GM20000 (cell line): ENCODE data around the gene NEU3.

ENCODE experiments used
- DNase-seq: peaks from one replicate; pipeline ENCODE4 v3.0.0; 2012; ENCODE audit warnings: low spot score
- CTCF ChIP-seq: IDR thresholded peaks from 2 replicates; pipeline ENCODE4 v1.5.1; 2012; ENCODE audit warnings: mild to moderate bottlenecking, control low read depth; ENCODE audit errors: extremely low read depth, missing control alignments

The NEU3 gene

DNA sequence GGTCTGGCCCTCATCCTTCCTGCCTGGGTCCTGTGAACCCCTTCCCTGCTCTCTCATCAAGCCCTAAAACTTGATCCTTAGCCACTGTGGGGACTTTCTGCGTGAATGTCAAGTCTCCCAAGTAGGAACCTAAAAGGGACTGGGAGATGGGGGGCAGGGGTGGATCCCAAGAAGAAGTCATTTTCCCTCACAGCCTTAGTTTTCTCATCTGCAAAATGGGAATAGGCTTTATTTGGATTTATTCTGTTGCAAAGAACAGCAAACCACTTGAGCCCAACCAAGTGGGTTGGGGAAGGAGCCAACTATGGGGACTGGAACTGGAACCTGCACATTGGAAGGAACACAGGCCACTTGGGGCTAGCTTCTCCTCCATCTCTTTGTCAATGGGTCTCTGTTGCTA is 36.8 kb downstream of the NEU3 start:
- TF ChIP-seq CTCF = no peak

GRCh38 chr11:75028321-75028720 is 39.6 kb downstream of the NEU3 start:
- no peak for DNase-seq
- TF ChIP-seq CTCF = no peak

More for the DNA sequence above, 36.8 kb downstream of the NEU3 start:
- no peak for DNase-seq

- DNase-seq = no peak
- no peak for TF ChIP-seq CTCF
Observed at GRCh38 chr11:75028724-75029123, 40.0 kb downstream of the NEU3 start.

GRCh38 chr11:75029836-75030631 is 41.3 kb downstream of the NEU3 start:
- DNase-seq = no peak
- TF ChIP-seq CTCF = no peak

DNA sequence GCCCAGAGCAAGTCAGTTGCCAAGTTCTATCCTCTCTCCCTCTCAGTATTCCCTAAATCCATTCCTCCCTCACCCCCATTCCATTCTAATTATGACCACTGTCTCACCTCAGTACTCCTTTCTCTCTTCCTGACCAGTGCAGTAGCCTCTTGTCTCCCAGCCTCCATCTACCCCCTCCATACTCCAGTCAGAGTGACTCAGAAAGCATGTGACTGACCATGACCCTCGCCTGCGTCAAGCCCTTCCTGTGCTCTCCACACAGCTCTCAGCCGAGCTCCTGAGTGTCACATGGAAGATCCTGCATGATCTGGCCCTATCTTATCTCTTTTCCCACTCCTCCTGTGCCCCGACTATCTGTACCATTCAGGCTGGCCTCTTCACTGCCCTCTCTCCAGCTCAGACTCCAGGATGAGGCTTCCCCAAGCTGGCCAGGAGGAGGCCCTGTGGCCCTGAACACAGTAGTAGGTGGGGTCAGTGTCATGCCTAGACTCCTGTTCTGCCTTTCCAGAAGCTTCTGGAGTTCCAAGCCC is 42.6 kb downstream of the NEU3 start:
- DNase-seq = no peak
- TF ChIP-seq CTCF = no peak

- TF ChIP-seq CTCF = peak; percentile 67
- peak; percentile 71 for DNase-seq
Observed at GRCh38 chr11:75031771-75032549, 43.2 kb downstream of the NEU3 start.

- TF ChIP-seq CTCF = no peak
- DNase-seq = no peak
Observed at GRCh38 chr11:75032550-75032935, 43.8 kb downstream of the NEU3 start.
